NAMALWA (cell line): ENCODE results near the gene GRM4.

Experiments
- DNase-seq: peaks from one replicate; pipeline ENCODE4 v3.0.0-alpha.2; 2015; ENCODE audit warnings: low spot score

The GRM4 gene

GRCh38 chr6:34106421-34106820, 39.5 kb downstream of the GRM4 start:
- DNase-seq = no peak

GRCh38 chr6:34104628-34105027, 41.3 kb downstream of the GRM4 start:
- no peak for DNase-seq

GRCh38 chr6:34104186-34104585, 41.7 kb downstream of the GRM4 start:
- DNase-seq = no peak

GRCh38 chr6:34103321-34103720, 42.6 kb downstream of the GRM4 start:
- no peak for DNase-seq

GRCh38 chr6:34102696-34103095, 43.2 kb downstream of the GRM4 start:
- no peak for DNase-seq

GRCh38 chr6:34102099-34102656, 43.7 kb downstream of the GRM4 start:
- DNase-seq = no peak

- no peak for DNase-seq
These were observed 45.1 kb downstream of the GRM4 start for GRCh38 chr6:34100788-34101187.

GRCh38 chr6:34099878-34100277, 46.0 kb downstream of the GRM4 start:
- no peak for DNase-seq

- DNase-seq = no peak
These were observed 47.6 kb downstream of the GRM4 start for GRCh38 chr6:34098045-34098936.

- no peak for DNase-seq
These were observed 49.1 kb downstream of the GRM4 start for GRCh38 chr6:34096814-34097213.

- no peak for DNase-seq
These were observed 49.7 kb downstream of the GRM4 start for GRCh38 chr6:34096193-34096592.

- DNase-seq = no peak
These were observed 50.1 kb downstream of the GRM4 start for GRCh38 chr6:34095741-34096140.

GRCh38 chr6:34095136-34095505, 50.8 kb downstream of the GRM4 start:
- no peak for DNase-seq

GRCh38 chr6:34094474-34095135, 51.3 kb downstream of the GRM4 start:
- no peak for DNase-seq

GRCh38 chr6:34093854-34094430, 51.9 kb downstream of the GRM4 start:
- peak; percentile 24 for DNase-seq

GRCh38 chr6:34093206-34093605, 52.7 kb downstream of the GRM4 start:
- no peak for DNase-seq

- no peak for DNase-seq
These were observed 53.3 kb downstream of the GRM4 start for GRCh38 chr6:34092631-34093030.

- no peak for DNase-seq
These were observed 55.0 kb downstream of the GRM4 start for GRCh38 chr6:34090935-34091334.

GRCh38 chr6:34090529-34090928, 55.4 kb downstream of the GRM4 start:
- DNase-seq = no peak

- no peak for DNase-seq
These were observed 59.3 kb downstream of the GRM4 start for GRCh38 chr6:34086558-34086957.

GRCh38 chr6:34085453-34086170, 60.3 kb downstream of the GRM4 start:
- no peak for DNase-seq

- DNase-seq = no peak
These were observed 61.1 kb downstream of the GRM4 start for GRCh38 chr6:34084591-34085290.
